ENCODE results near the gene CAMTA1.

Gene CAMTA1

GRCh38 chr1:7606096-7606495 lies 820.8 kb downstream of the CAMTA1 start:
- no peak for TF ChIP-seq CTCF (conservative IDR thresholded peaks at IDR 0.05; ENCODE audit: low read depth, low read length)
- no peak overlapping the region for H3K4me3 ChIP-seq (ENCODE audit: low read length)
- DNase-seq (ENCODE audit: low read depth), result no peak

GRCh38 chr1:7607097-7607496 lies 821.8 kb downstream of the CAMTA1 start:
- no peak overlapping the region for H3K4me3 ChIP-seq (ENCODE audit: low read length)
- no peak for DNase-seq (ENCODE audit: low read depth)
- no peak for TF ChIP-seq CTCF (conservative IDR thresholded peaks at IDR 0.05; ENCODE audit: low read depth, low read length)

- DNase-seq (ENCODE audit: low read depth), result no peak
- no peak for TF ChIP-seq CTCF (conservative IDR thresholded peaks at IDR 0.05; ENCODE audit: low read depth, low read length)
- H3K4me3 ChIP-seq (ENCODE audit: low read length), result no peak overlapping the region
Measured at GRCh38 chr1:7608628-7609305, 823.5 kb downstream of the CAMTA1 start.

- no peak overlapping the region for H3K4me3 ChIP-seq (ENCODE audit: low read length)
- no peak for TF ChIP-seq CTCF (conservative IDR thresholded peaks at IDR 0.05; ENCODE audit: low read depth, low read length)
- DNase-seq (ENCODE audit: low read depth), result no peak
Measured at GRCh38 chr1:7609311-7609994, 824.2 kb downstream of the CAMTA1 start.

GRCh38 chr1:7610106-7610731 lies 825.0 kb downstream of the CAMTA1 start:
- no peak for DNase-seq (ENCODE audit: low read depth)
- no peak overlapping the region for H3K4me3 ChIP-seq (ENCODE audit: low read length)
- TF ChIP-seq CTCF (conservative IDR thresholded peaks at IDR 0.05; ENCODE audit: low read depth, low read length), result no peak

- no peak for TF ChIP-seq CTCF (conservative IDR thresholded peaks at IDR 0.05; ENCODE audit: low read depth, low read length)
Measured at GRCh38 chr1:7610936-7611335, 825.7 kb downstream of the CAMTA1 start.

More at GRCh38 chr1:7610936-7611335, 825.7 kb downstream of the CAMTA1 start:
- H3K4me3 ChIP-seq (ENCODE audit: low read length), result no peak overlapping the region
- DNase-seq (ENCODE audit: low read depth), result no peak

Measured in retinal pigment epithelial cell (primary cell).